HG03432 (cell line): ENCODE results near the gene GPAT2.
A peak's percentile ranks its signal among the peaks of the same experiment; 100 is the strongest.
"Not testable (repeated sequence)": the region's sequence is repeated elsewhere in the genome, so short reads cannot be mapped to it uniquely, and the experiment has no call there.

Experiments
- ATAC-seq: cut with Tn5 transposase; IDR thresholded peaks from one replicate; pipeline ENCODE4 v1.9.1; 2021; ENCODE audit warnings: mild to moderate bottlenecking, moderate library complexity; ENCODE audit not compliant: unreplicated experiment

The GPAT2 gene

GRCh38 chr2:96065954-96066353 lies 31.2 kb upstream of the GPAT2 start:
- ATAC-seq: not testable (repeated sequence)

GRCh38 chr2:96065381-96065930 lies 30.7 kb upstream of the GPAT2 start:
- ATAC-seq: no peak

GRCh38 chr2:96064760-96065159 lies 30.0 kb upstream of the GPAT2 start:
- ATAC-seq: not testable (repeated sequence)

- not testable (repeated sequence) for ATAC-seq
These were observed 29.4 kb upstream of the GPAT2 start for GRCh38 chr2:96064047-96064675.

- ATAC-seq: peak; percentile 73
These were observed 28.6 kb upstream of the GPAT2 start for GRCh38 chr2:96063116-96063899.

GRCh38 chr2:96062483-96062882 lies 27.8 kb upstream of the GPAT2 start:
- ATAC-seq: not testable (repeated sequence)

- not testable (repeated sequence) for ATAC-seq
These were observed 27.2 kb upstream of the GPAT2 start for GRCh38 chr2:96061901-96062300.

- not testable (repeated sequence) for ATAC-seq
These were observed 26.6 kb upstream of the GPAT2 start for GRCh38 chr2:96061197-96061817.

- not testable (repeated sequence) for ATAC-seq
These were observed 25.6 kb upstream of the GPAT2 start for GRCh38 chr2:96060325-96060724.

- ATAC-seq: not testable (repeated sequence)
These were observed 24.7 kb upstream of the GPAT2 start for GRCh38 chr2:96059443-96059842.

- ATAC-seq: not testable (repeated sequence)
These were observed 21.1 kb upstream of the GPAT2 start for GRCh38 chr2:96055830-96056229.

GRCh38 chr2:96054537-96054936 lies 19.8 kb upstream of the GPAT2 start:
- not testable (repeated sequence) for ATAC-seq

GRCh38 chr2:96053385-96053784 lies 18.7 kb upstream of the GPAT2 start:
- ATAC-seq: not testable (repeated sequence)

- ATAC-seq: not testable (repeated sequence)
These were observed 17.9 kb upstream of the GPAT2 start for GRCh38 chr2:96052632-96053031.

- ATAC-seq: not testable (repeated sequence)
These were observed 15.2 kb upstream of the GPAT2 start for GRCh38 chr2:96049917-96050262.

GRCh38 chr2:96049049-96049916 lies 14.6 kb upstream of the GPAT2 start:
- ATAC-seq: not testable (repeated sequence)

- ATAC-seq: not testable (repeated sequence)
These were observed 838 bp upstream of the GPAT2 start for GRCh38 chr2:96035554-96035953.

GRCh38 chr2:96033997-96034396 lies 719 bp downstream of the GPAT2 start:
- ATAC-seq: not testable (repeated sequence)

GRCh38 chr2:96027725-96028325 lies 6.9 kb downstream of the GPAT2 start:
- not testable (repeated sequence) for ATAC-seq

GRCh38 chr2:96025755-96026154 lies 9.0 kb downstream of the GPAT2 start:
- not testable (repeated sequence) for ATAC-seq
